Measurements from ENCODE around the gene FRA10AC1.

The FRA10AC1 gene

DNA sequence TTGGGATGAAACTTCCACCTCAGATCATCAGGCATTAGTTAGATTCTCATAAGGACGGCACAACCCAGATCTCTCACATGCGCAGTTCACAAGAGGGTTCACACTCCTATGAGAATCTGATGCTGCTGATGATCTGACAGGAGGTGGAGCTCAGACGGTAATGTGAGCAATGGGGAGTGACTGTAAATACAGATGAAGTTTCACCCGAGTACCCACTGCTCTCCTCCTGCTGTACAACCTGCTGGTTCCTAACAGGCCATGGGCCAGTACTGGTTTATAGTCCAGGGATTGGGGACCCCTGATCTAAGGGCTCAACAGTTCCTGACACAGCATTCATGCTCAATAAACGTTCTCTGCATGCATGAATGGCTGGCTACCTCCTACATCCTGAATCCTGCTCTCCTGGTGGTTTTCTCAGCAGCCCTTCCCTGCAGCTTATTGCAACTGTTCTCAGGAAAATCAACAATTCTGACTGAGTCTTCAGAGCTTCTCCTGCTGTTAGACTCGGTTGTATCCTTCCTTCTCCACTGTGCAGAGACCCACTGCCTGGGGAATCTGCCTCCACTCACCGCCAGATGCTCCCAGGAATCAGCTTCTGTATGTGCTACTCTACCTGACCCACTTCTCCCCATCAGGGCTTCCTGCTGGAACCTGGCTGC, 72.6 kb downstream of the FRA10AC1 start:
- no peak for DNase-seq (ENCODE audit: low spot score)

DNA sequence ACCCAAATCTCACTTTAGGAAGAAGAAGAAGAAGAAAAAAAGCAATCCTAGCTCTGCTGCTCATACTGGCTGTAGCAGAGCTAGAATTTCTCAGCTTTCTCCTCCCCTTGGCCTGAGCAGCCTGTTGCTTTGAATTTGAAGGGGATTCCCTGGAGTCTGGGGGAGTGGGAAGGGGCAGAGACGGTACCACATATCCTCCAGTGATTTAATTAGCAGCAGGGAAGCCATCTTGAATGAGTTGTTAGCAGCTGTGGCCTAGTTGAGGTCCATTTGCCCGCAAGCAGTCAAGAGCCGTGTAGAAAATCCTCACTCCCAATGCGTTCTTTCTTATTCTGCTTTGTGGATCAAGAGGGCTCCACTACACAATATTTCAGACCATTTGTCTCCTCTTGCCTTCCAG, 73.5 kb downstream of the FRA10AC1 start:
- DNase-seq (ENCODE audit: low spot score): no peak

DNA sequence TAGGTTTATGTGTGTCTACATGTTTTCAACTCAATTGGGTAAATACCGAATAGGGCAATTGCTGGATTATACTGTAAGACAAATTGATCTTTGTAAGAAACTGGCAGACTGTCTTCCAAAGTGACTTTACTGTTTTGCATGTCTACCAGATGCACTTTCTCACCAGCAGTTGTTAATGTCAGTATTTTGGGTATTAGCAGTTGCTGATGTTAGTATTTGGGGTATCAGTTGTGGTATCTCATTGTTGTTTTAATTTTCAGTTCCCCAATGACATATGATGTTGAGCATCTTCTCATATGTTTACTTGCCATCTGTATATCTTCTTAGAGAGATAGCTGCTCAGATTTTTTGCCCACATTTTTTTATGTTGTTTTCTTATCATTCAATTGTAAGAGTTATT, 79.5 kb downstream of the FRA10AC1 start:
- no peak for DNase-seq (ENCODE audit: low spot score)

DNA sequence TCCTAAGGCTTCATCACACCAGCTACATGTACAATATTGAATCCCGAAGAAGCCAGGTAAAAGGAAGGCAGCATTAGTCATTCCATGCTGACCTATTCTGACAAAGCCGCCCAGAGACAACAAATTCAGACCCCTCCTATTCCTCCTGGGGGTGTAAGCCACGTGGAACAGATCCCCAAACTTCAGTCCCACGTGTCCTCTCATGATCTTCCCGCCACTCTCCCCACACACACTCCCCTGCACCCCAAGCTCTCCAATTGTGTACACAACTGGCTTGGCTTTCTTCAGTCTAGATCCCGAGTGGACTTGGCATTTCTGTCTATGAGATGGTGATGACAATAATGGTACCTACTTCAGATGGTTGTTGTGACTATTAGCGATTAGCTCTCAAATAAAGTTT, 81.5 kb downstream of the FRA10AC1 start:
- DNase-seq (ENCODE audit: low spot score): no peak
